BE2C (cell line): ENCODE data around the gene HSPBP1.

ENCODE experiments used
- DNase-seq: peaks from one replicate; pipeline ENCODE4 v3.0.0-alpha.2; 2020
- H3K27me3 ChIP-seq: fragments of 250-450 bp; sonication (Bioruptor Pico); 2 replicates; pipeline ENCODE4 v1.5.1; 2020; ENCODE audit warnings: mild to moderate bottlenecking
- H3K36me3 ChIP-seq: fragments of 250-450 bp; sonication (Bioruptor Pico); 2 replicates; pipeline ENCODE4 v1.5.1; 2020; ENCODE audit warnings: mild to moderate bottlenecking
- H3K4me1 ChIP-seq: fragments of 250-450 bp; sonication (Bioruptor Pico); 2 replicates; pipeline ENCODE4 v1.5.1; 2020
- H3K4me3 ChIP-seq: 2 replicates; pipeline ENCODE4 v1.5.1; 2011; ENCODE audit warnings: low read depth, low read length
- H3K9me3 ChIP-seq: fragments of 250-450 bp; sonication (Bioruptor Pico); 2 replicates; pipeline ENCODE4 v1.5.1; 2020
- TF ChIP-seq, protein P1 (sequence below): IDR thresholded peaks from 2 replicates; pipeline ENCODE4 v1.5.1; 2012; ENCODE audit warnings: mild to moderate bottlenecking, low read depth, low read length

Gene HSPBP1

DNA sequence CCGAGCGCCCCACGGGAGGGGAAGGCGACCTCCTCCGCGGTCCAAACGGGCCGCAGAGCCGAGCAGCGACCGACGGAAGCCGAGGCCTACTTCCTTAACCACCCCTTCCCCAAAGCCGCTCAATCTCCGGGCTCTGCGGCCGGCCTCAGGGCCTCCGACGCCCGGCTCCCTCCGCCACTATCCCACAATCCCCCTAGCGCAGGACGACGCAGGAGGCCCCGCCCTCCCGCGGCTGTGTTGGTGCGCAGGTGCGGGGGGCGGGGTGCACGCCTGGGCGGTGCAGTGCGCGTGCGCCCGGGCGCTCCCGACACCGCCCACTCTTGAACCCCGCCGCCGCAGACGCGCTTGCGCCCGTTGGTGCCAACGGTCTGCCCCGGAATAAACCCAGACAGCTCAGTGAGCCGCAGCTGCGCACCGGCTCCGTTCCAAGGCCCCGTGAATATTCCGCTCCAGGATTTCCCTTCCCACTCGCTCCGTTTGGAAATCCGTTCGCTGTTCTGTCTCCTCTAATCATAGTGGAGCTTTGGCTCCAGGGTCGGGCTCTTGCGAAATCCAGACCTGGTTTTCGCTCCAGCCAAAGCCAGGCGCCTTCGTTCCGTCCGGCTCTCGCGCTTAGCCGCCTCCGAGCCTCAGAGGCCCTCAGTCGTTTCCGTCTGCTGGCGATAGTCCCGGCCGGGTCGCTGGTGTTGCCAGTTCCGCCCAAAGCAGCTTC is 20.9 kb downstream of the HSPBP1 start, which contains the start of gene PPP6R1:
Gene PPP6R1, minus strand, starts transcription at position 190 of the 712 bp plus-strand sequence. CDS start 11,914 bp downstream, outside the sequence.
- Histone ChIP-seq H3K4me3 (peak within 1 kb of the TSS; percentile 93), H3K27me3 (no peaks in the 10 kb centered on the region), H3K36me3 (0 out of 2 replicates have a peak, but pooled peaks cover 2% of the 10 kb centered on the region), H3K9me3 (no peaks in the 10 kb centered on the region), H3K4me1 (peaks cover 4% of the 10 kb centered on the region; the same call in 1 of the 2 replicates)
- TF ChIP-seq, protein P1, sequence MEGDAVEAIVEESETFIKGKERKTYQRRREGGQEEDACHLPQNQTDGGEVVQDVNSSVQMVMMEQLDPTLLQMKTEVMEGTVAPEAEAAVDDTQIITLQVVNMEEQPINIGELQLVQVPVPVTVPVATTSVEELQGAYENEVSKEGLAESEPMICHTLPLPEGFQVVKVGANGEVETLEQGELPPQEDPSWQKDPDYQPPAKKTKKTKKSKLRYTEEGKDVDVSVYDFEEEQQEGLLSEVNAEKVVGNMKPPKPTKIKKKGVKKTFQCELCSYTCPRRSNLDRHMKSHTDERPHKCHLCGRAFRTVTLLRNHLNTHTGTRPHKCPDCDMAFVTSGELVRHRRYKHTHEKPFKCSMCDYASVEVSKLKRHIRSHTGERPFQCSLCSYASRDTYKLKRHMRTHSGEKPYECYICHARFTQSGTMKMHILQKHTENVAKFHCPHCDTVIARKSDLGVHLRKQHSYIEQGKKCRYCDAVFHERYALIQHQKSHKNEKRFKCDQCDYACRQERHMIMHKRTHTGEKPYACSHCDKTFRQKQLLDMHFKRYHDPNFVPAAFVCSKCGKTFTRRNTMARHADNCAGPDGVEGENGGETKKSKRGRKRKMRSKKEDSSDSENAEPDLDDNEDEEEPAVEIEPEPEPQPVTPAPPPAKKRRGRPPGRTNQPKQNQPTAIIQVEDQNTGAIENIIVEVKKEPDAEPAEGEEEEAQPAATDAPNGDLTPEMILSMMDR: no peak
- peak; percentile 98 for DNase-seq

DNA sequence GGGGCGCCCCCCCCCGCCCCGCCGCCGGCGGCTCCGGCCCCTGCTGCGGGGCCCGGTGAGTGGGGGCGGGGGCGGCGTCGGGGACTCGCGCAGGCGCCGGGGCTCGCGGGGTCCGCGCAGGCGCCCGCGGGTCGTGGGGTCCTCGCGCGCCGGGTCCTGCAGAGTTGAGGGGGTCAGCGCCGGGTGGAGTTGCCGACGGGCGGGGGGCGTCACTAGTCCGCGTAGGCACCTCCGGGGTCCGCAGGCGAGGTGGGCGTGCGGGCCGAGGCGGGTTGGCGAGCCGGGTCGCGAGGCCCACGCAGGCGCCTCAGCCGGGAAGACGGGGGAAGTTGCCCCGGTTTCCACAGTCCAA is 21.5 kb downstream of the HSPBP1 start:
- H3K9me3 ChIP-seq: no peaks in the 10 kb centered on the region
- H3K36me3 ChIP-seq: peaks cover 2% of the 10 kb centered on the region; the same call in 1 of the 2 replicates
- H3K27me3 ChIP-seq: no peaks in the 10 kb centered on the region
- H3K4me3 ChIP-seq: peak overlapping the region; percentile 93
- TF ChIP-seq, protein P1: no peak
- H3K4me1 ChIP-seq: peaks cover 4% of the 10 kb centered on the region; the same call in 1 of the 2 replicates
- DNase-seq: no peak

DNA sequence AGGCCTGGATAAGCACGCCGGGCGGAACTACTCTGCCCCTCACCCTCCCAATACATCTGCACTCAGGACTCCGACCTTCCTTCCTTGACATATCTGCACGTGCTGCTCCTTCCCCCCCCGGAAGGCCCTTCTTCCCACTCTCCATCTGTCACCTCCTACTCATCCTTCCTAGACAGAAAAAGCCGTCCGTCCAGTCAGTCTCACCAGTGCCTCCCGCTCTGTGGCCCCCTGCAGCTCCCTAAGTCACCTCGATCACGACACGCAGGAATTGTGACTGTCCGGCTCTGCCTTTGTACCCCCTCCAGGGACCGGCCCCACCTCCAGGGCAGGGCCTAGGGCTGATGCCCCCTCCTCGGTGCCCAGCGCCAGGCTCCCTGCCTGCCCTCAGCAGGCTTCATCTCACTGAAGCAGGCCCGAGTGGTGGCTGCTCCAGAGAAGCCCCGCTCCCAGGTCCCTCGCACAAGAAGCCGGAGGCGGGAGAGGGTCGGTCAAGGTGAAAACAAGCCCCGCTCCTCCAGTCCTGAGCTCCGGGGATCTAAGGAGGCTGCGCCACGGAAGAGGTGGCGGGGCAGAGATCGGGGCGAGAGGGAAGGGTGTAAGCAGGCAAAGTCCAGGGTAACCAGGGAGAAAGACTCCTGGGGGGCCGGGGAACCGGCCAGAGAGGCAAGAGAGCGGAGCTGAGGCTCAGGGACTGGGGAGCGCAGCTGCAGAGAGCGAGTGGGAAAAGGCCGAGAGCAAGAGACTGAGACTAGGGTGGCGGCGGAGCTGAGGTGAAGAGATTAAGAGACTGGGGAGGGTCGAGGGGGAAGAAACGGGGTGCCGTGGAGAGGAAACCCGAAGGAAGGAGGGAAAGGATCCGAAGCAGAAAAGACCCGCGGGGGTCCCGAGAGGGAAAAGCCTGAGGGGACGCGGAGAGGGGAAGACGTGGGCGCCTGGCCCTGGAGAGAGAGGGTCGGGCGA is 22.2 kb downstream of the HSPBP1 start:
- Histone ChIP-seq H3K4me1 (peaks cover 4% of the 10 kb centered on the region; the same call in 1 of the 2 replicates), H3K27me3 (no peaks in the 10 kb centered on the region), H3K4me3 (peak overlapping the region; percentile 93), H3K36me3 (peaks cover 2% of the 10 kb centered on the region; the same call in 1 of the 2 replicates), H3K9me3 (no peaks in the 10 kb centered on the region)
- TF ChIP-seq, protein P1: no peak
- no peak for DNase-seq

DNA sequence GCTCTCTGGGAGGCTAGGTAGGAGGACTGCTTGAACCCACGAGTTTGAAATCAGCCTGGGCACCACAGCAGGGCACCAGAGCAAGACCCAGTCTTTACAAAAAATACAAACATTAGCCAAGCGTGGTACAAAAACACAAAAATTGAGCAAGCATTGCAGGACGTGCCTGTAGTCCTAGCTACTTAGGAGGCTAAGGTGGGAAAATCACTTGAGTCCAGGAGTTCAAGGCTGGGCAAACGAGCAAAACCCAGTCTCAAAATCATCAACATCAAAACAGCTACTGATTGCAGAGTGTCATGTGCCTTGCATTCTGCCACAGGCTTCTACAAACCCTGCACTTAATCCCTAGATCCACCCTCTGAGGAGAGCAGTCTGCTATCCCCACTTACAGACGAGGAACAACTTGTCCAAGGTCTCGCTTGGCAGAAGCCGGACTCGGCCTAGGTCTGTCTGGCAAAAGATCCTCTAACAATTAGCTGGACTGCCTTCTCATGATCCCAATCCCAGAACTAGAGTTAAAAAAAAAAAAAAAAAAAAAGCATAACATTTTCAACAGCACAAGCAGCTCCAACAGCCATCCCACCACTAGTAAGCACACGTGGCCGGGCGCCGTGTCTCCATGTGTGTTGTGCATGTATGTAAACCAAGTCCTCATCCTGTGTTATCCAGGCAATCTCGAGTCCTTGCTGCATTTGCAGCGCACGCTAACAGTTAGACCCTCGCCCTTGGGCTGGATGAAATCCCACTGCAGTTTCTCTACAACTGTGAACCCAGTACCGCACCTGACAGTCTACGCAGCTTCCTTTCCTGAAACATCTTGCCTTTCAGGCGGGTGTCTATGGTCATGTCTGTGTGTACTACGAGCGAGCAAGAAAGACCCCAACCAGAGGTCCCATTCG is 23.1 kb downstream of the HSPBP1 start:
- no peak for DNase-seq
- H3K4me1 ChIP-seq: peaks cover 4% of the 10 kb centered on the region; the same call in 1 of the 2 replicates
- TF ChIP-seq, protein P1: no peak
- H3K4me3 ChIP-seq: peak overlapping the region; percentile 93
- peaks cover 2% of the 10 kb centered on the region; the same call in 1 of the 2 replicates for H3K36me3 ChIP-seq
- H3K9me3 ChIP-seq: no peaks in the 10 kb centered on the region
- no peaks in the 10 kb centered on the region for H3K27me3 ChIP-seq

DNA sequence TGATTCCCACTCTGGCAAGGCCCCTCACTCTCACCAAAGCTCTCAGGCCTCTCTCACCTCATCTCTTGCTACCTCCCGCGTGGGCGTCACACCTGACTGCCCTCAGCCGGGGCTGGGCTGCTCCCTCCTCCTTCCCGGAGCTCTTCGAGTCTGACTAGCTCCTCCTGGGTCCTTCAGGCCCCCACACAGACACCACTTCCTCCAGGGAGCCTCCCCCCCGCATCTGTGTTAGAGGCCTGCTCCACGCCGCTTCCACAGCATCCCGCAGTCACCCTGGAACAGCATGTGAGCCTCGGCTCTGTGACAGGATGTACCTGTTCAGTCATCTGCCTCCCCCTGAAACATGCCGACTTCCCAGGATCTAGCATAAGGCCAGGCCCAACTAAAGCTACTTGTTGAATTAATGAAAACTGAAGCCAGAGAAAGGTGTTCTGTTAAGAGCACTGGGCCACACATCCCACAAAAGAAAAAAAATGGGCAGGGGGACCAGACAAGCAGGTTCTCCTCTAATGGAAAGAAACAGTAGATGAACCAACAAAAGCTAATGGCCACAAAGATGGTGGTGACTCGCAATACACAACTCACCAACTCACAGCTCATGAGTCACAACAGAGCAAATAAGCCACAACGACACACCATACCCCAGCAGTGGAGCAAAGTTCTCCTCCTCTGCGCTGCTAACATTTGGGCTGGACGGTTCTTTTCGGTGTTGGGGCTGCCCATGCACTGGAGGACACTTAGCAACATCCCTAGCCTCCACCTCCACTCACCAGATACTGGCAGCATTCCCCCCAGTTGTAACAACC is 24.1 kb downstream of the HSPBP1 start:
- TF ChIP-seq, protein P1: no peak
- Histone ChIP-seq H3K27me3 (no peaks in the 10 kb centered on the region), H3K9me3 (no peaks in the 10 kb centered on the region), H3K36me3 (peaks cover 2% of the 10 kb centered on the region; the same call in 1 of the 2 replicates), H3K4me1 (peaks cover 4% of the 10 kb centered on the region; the same call in 1 of the 2 replicates), H3K4me3 (peak overlapping the region; percentile 93)
- no peak for DNase-seq
